HepG2 (cell line): ENCODE data around the gene SLC38A3. TPM values are rescaled to one million over a fixed set of nuclear protein-coding genes. Genes with fewer than 3 reads are reported as not detected.
"Not testable (repeated sequence)": the region's sequence is repeated elsewhere in the genome, so short reads cannot be mapped to it uniquely, and the experiment has no call there.

Experiments used
- ATAC-seq: fragments of 200-7000 bp; cut with Tn5 transposase; 3 replicates; pipeline ENCODE4 v1.9.1; 2020; ENCODE audit warnings: mild to moderate bottlenecking, moderate library complexity
- BruUV-seq: library from RNA; stranded (reverse); fragments of 400-500 nt; replicated peaks from 2 replicates; lab custom pipeline; 2021; lab: Mats Ljungman, UMichigan
- CTCF ChIA-PET: fragments of 300-600 bp; formaldehyde crosslinking; extraction: SDS; loops from one replicate; lab custom pipeline; 2021; ENCODE audit warnings: low total read pairs, inconsistent platforms, low intra/inter-chr PET ratio; lab: Yijun Ruan, JAX
- POLR2A ChIA-PET: fragments of 350-600 bp; sonication (Branson Sonifier 250); formaldehyde crosslinking; loops from one replicate; lab custom pipeline; 2020; ENCODE audit warnings: antibody characterized with exemption, inconsistent platforms; lab: Yijun Ruan, JAX
- DNase-seq: peaks from one replicate; pipeline ENCODE4 v3.0.0-alpha.2; 2015; ENCODE audit warnings: low spot score
- FAIRE-seq: peaks from 3 replicates; lab custom pipeline; 2011; peaks lifted over from hg19 to GRCh38; lab: Jason Lieb, UNC
- H2AFZ ChIP-seq: one replicate; pipeline ENCODE4 v1.6.1; 2011; ENCODE audit warnings: low read length, inconsistent platforms
- H3K27ac ChIP-seq: fragments of 300-600 bp; 3 replicates; pipeline ENCODE4 v1.8.0; 2011; ENCODE audit warnings: mixed run types, mild to moderate bottlenecking, mixed read lengths, low read length, inconsistent platforms; ENCODE audit not compliant: insufficient read depth; ENCODE audit errors: extremely low read length
- H3K27me3 ChIP-seq, 2 experiments: fragments of 200-600 bp in 1 of 2; 2 replicates in 1 of 2; 3 replicates in 1 of 2; pipeline versions ENCODE4 v1.6.0 to v1.8.0; 2011; ENCODE audit warnings: low read length in 2 of 2, mild to moderate bottlenecking in 2 of 2, moderate library complexity in 2 of 2, inconsistent platforms in 1 of 2; ENCODE audit not compliant: insufficient read depth in 2 of 2, control insufficient read depth in 1 of 2
- H3K36me3 ChIP-seq, 2 experiments: fragments of 200-600 bp in 1 of 2; replicated peaks in 1 of 2; 2 replicates in 1 of 2; 3 replicates in 1 of 2; pipeline versions ENCODE4 v1.5.1 to v1.8.0; 2011; ENCODE audit warnings: low read length in 2 of 2, inconsistent platforms in 1 of 2; ENCODE audit not compliant: insufficient read depth in 2 of 2, control insufficient read depth in 1 of 2
- H3K4me1 ChIP-seq: 2 replicates; pipeline ENCODE4 v1.5.1; 2012; ENCODE audit warnings: low read length, inconsistent platforms; ENCODE audit not compliant: insufficient read depth
- H3K4me2 ChIP-seq: 2 replicates; pipeline ENCODE4 v1.6.0; 2011; ENCODE audit warnings: low read depth, low read length, inconsistent platforms
- H3K4me3 ChIP-seq, 3 experiments: fragments of 200-600 bp in 1 of 3; sonication (generic), shearing (Covaris generic) in 1 of 3; replicated peaks in 1 of 3; 2 replicates each; pipeline ENCODE4 v1.5.1; 2011 to 2016; ENCODE audit warnings: low read length in 3 of 3, inconsistent platforms in 2 of 3, low read depth in 2 of 3, mild to moderate bottlenecking in 2 of 3, control low read depth in 1 of 3, mixed read lengths in 1 of 3; ENCODE audit not compliant: insufficient read depth in 1 of 3
- H3K79me2 ChIP-seq: one replicate; pipeline ENCODE4 v1.6.1; 2011; ENCODE audit warnings: low read length, inconsistent platforms; ENCODE audit not compliant: insufficient read depth
- H3K9ac ChIP-seq: 2 replicates; pipeline ENCODE4 v1.6.0; 2011; ENCODE audit warnings: mild to moderate bottlenecking, low read depth, low read length, inconsistent platforms; ENCODE audit not compliant: insufficient read depth
- H3K9me3 ChIP-seq: 2 replicates; pipeline ENCODE4 v1.5.1; 2012; ENCODE audit warnings: mild to moderate bottlenecking, low read length
- H4K20me1 ChIP-seq: 2 replicates; pipeline ENCODE4 v1.6.0; 2011; ENCODE audit warnings: inconsistent platforms, mild to moderate bottlenecking, low read length, moderate library complexity; ENCODE audit not compliant: insufficient read depth
- LCORL ChIP-seq, 2 experiments: fragments of 450-650 bp in 1 of 2; sonication (generic) in 1 of 2; formaldehyde crosslinking in 1 of 2; IDR thresholded peaks; 2 replicates each; pipeline versions ENCODE4 v1.5.0 to v1.6.1; 2017 to 2020; ENCODE audit warnings: antibody characterized with exemption in 1 of 2, missing genetic modification reagents in 1 of 2
- MED8 ChIP-seq: sonication (generic); formaldehyde crosslinking; IDR thresholded peaks from 2 replicates; pipeline ENCODE4 v1.8.1; 2023; ENCODE audit warnings: mild to moderate bottlenecking, missing genetic modification reagents; ENCODE audit not compliant: insufficient replicate concordance
- ZNF121 ChIP-seq: sonication (generic); formaldehyde crosslinking; IDR thresholded peaks from 2 replicates; pipeline ENCODE4 v1.5.0; 2020; ENCODE audit warnings: mild to moderate bottlenecking, missing genetic modification reagents
- ZNF543 ChIP-seq: sonication (generic); formaldehyde crosslinking; IDR thresholded peaks from 2 replicates; pipeline ENCODE4 v1.4.0; 2020; ENCODE audit warnings: mild to moderate bottlenecking, missing genetic modification reagents
- ZNF770 ChIP-seq: sonication (generic); formaldehyde crosslinking; IDR thresholded peaks from 2 replicates; pipeline ENCODE4 v1.5.0; 2020; ENCODE audit warnings: mild to moderate bottlenecking, missing genetic modification reagents
- WGBS: methylation state at CpG from one replicate; pipeline ENCODE4 v1.1.6; 2017; ENCODE audit warnings: low lambda C conversion rate; 5-methylcytosine and 5-hydroxymethylcytosine counted together
- in situ Hi-C: cut with HindIII; loops from 2 replicates; pipeline ENCODE4 v1.10.0; 2017; ENCODE audit warnings: low pct_unique_long_range_greater_than_20kb; ENCODE audit not compliant: extremely low pct_ligation_motif_present
- intact Hi-C: fragments of 100-400 bp; cut with micrococcal nuclease; formaldehyde crosslinking; loops from one replicate; pipeline ENCODE4 v1.10.0; 2022; ENCODE audit not compliant: unreplicated experiment
- polyA plus RNA-seq, 8 experiments: library from polyadenylated mRNA; depleted of rRNA in 3 of 8; stranded (reverse) in 7 of 8; unstranded in 1 of 8; fragments of >200 nt; fragmentation: Illumina TruSeq in 4 of 8; extraction: Trizol in 4 of 8; gene quantifications; 2 replicates each; pipeline versions ENCODE4 v1.2.1 to v1.2.3, GENCODE V29; 2011 to 2016; ENCODE audit warnings: low read depth in 4 of 8, missing spikeins in 1 of 8, mixed read lengths in 1 of 8; ENCODE audit not compliant: insufficient read depth in 1 of 8
- total RNA-seq, 5 experiments: library from RNA; depleted of rRNA; stranded (reverse); fragments of >200 nt; fragmentation: Illumina TruSeq; extraction: Trizol; gene quantifications; 2 replicates each; pipeline ENCODE4 v1.2.3, GENCODE V29; 2016; ENCODE audit warnings: low read depth in 1 of 5

SLC38A3 gene
- total and polyA plus RNA-seq, 2 of the 13 experiments (the other 11 are each of a cell fraction or from before 2014, with no cell fraction given), result 29.8 to 164 TPM

GRCh38 chr3:50261505-50261904 lies 56.4 kb downstream of the SLC38A3 start:
- H3K36me3 ChIP-seq, result peaks cover 9 to 19% of the 10 kb centered on the region in 2 experiments
- peaks cover 72% of the 10 kb centered on the region for H3K4me1 ChIP-seq
- WGBS, result 14% methylated on average over 1 of the region's 2 CpGs
- H3K4me2 ChIP-seq, result peak overlapping the region; percentile 97
- DNase-seq (no peak), FAIRE-seq (no peak), ATAC-seq (no peak)
- H3K9ac ChIP-seq, result peak overlapping the region; percentile 94
- H3K27ac ChIP-seq, result peak overlapping the region; percentile 99
- no peak overlapping the region for H2AFZ ChIP-seq
- TF ChIP-seq LCORL (IDR thresholded peaks at IDR 0.05) (no peak), LCORL (CRISPR knock-in tag; IDR thresholded peaks at IDR 0.05) (no peak), ZNF543 (CRISPR knock-in tag) (0 out of 2 replicates have a peak, but pooled peaks have one; percentile 36)
- no TSS peak for BruUV-seq
- H3K79me2 ChIP-seq, result peaks cover 12% of the 10 kb centered on the region
- H4K20me1 ChIP-seq, result no peaks in the 10 kb centered on the region
- in situ Hi-C loops, result loop anchor here (5.0 kb wide), 1 partner anchor 61 kb away; the partner anchor contains the start of gene HYAL2
- H3K4me3 ChIP-seq, result peak overlapping the region; percentile 50 to 76 (median 62); a peak in 5 of 6 replicates
- ChIA-PET CTCF (no interaction called here), POLR2A (interaction anchor here (2.2 to 8.0 kb wide), 9 partner anchors 10 to 76 kb away, joined by 7 to 155 read pairs (median 14); partner anchors contain the start of genes GNAI2, HYAL3, NAA80 and SEMA3B)
- H3K27me3 ChIP-seq, result no peaks in the 10 kb centered on the region
- H3K9me3 ChIP-seq, result no peaks in the 10 kb centered on the region
- intact Hi-C loops, result loop anchor here (5.0 kb wide), 1 partner anchor 41 kb away; the partner anchor contains the start of gene HYAL1

DNA sequence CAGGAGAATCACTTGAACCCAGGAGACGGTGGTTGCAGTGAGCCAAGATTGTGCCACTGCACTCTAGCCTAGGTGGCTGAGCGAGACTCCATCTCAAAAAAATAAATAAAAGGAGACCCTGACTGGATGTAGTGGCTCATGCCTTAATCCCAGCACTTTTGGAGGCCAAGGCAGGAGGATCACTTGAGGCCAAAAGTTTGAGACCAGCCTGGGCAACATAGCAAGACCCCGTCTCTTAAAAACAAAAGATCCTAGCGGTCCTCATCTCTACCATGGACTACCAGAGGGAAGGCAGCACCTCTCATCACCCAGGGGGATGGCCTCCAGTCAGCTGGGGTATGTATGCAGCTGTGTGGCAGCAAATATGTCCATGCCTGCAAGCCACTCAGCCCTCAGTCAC lies 57.1 kb downstream of the SLC38A3 start:
- in situ Hi-C loops, result loop anchor here (5.0 kb wide), 1 partner anchor 60 kb away; the partner anchor contains the start of gene HYAL2
- FAIRE-seq, result not testable (repeated sequence)

More for the DNA sequence above, 57.1 kb downstream of the SLC38A3 start:
- H3K9me3 ChIP-seq, H3K27me3 ChIP-seq, H3K9ac ChIP-seq, H2AFZ ChIP-seq, H3K4me3 ChIP-seq, H4K20me1 ChIP-seq, DNase-seq, ATAC-seq, BruUV-seq, CTCF ChIA-PET: not testable (repeated sequence)
- H3K79me2 ChIP-seq, result peaks cover 12% of the 10 kb centered on the region
- 0 out of 2 replicates have a peak overlapping the region, but pooled peaks have one; percentile 29 for H3K4me2 ChIP-seq
- intact Hi-C loops, result loop anchor here (5.0 kb wide), 1 partner anchor 40 kb away; the partner anchor contains the start of gene HYAL1
- H3K27ac ChIP-seq, result peak overlapping the region; percentile 96
- TF ChIP-seq ZNF770, result peak; percentile 91
- peak; percentile 6 for TF ChIP-seq MED8 (CRISPR knock-in tag)
- peak; percentile 89 for TF ChIP-seq ZNF121
- H3K36me3 ChIP-seq, result peaks cover 4 to 12% of the 10 kb centered on the region in 2 experiments; a peak in 4 of 5 replicates
- 100% methylated on average over 4 of the region's 4 CpGs for WGBS
- peaks cover 79% of the 10 kb centered on the region for H3K4me1 ChIP-seq
- POLR2A ChIA-PET, result interaction anchor here (1.7 to 8.0 kb wide), 4 partner anchors 9 to 52 kb away, joined by 5 to 155 read pairs (median 66); partner anchors contain the start of genes HYAL3, NAA80 and SEMA3B
